ENCODE measurements around the gene ADCY10.
"Not testable (repeated sequence)": the region's sequence is repeated elsewhere in the genome, so short reads cannot be mapped to it uniquely, and the experiment has no call there.

Gene ADCY10

GRCh38 chr1:167881069-167881468 lies 32.9 kb downstream of the ADCY10 start:
- DNase-seq (ENCODE audit: low spot score) = no peak

GRCh38 chr1:167880580-167881021 lies 33.3 kb downstream of the ADCY10 start:
- no peak for DNase-seq (ENCODE audit: low spot score)

GRCh38 chr1:167879508-167879907 lies 34.4 kb downstream of the ADCY10 start:
- DNase-seq (ENCODE audit: low spot score) = no peak

- DNase-seq (ENCODE audit: low spot score) = no peak
Measured at GRCh38 chr1:167878372-167879160, 35.4 kb downstream of the ADCY10 start.

GRCh38 chr1:167876597-167877175 lies 37.2 kb downstream of the ADCY10 start:
- DNase-seq (ENCODE audit: low spot score) = no peak

- no peak for DNase-seq (ENCODE audit: low spot score)
Measured at GRCh38 chr1:167871331-167871730, 42.6 kb downstream of the ADCY10 start.

- not testable (repeated sequence) for DNase-seq (ENCODE audit: low spot score)
Measured at GRCh38 chr1:167869157-167870001, 44.6 kb downstream of the ADCY10 start.

GRCh38 chr1:167866739-167867414 lies 47.1 kb downstream of the ADCY10 start:
- not testable (repeated sequence) for DNase-seq (ENCODE audit: low spot score)

- not testable (repeated sequence) for DNase-seq (ENCODE audit: low spot score)
Measured at GRCh38 chr1:167866326-167866725, 47.6 kb downstream of the ADCY10 start.

GRCh38 chr1:167865804-167866308 lies 48.1 kb downstream of the ADCY10 start:
- not testable (repeated sequence) for DNase-seq (ENCODE audit: low spot score)

GRCh38 chr1:167865193-167865592 lies 48.7 kb downstream of the ADCY10 start:
- DNase-seq (ENCODE audit: low spot score) = not testable (repeated sequence)

GRCh38 chr1:167864392-167865032 lies 49.4 kb downstream of the ADCY10 start:
- DNase-seq (ENCODE audit: low spot score) = no peak

- no peak for DNase-seq (ENCODE audit: low spot score)
Measured at GRCh38 chr1:167863921-167864279, 50.0 kb downstream of the ADCY10 start.

GRCh38 chr1:167863191-167863920 lies 50.6 kb downstream of the ADCY10 start:
- DNase-seq (ENCODE audit: low spot score) = not testable (repeated sequence)

- no peak for DNase-seq (ENCODE audit: low spot score)
Measured at GRCh38 chr1:167862432-167863076, 51.4 kb downstream of the ADCY10 start.

- no peak for DNase-seq (ENCODE audit: low spot score)
Measured at GRCh38 chr1:167861664-167862381, 52.1 kb downstream of the ADCY10 start.

- DNase-seq (ENCODE audit: low spot score) = peak; percentile 27
Measured at GRCh38 chr1:167860231-167860923, 53.6 kb downstream of the ADCY10 start.

- no peak for DNase-seq (ENCODE audit: low spot score)
Measured at GRCh38 chr1:167856711-167857418, 57.1 kb downstream of the ADCY10 start.
